IPS-NIHi7 (cell line): Measurements from ENCODE around the gene PADI3.

Source experiments
- DNase-seq: peaks from one replicate; pipeline ENCODE4 v3.0.0; 2012; ENCODE audit warnings: mixed read lengths; ENCODE audit errors: extremely low spot score

The PADI3 gene

DNA sequence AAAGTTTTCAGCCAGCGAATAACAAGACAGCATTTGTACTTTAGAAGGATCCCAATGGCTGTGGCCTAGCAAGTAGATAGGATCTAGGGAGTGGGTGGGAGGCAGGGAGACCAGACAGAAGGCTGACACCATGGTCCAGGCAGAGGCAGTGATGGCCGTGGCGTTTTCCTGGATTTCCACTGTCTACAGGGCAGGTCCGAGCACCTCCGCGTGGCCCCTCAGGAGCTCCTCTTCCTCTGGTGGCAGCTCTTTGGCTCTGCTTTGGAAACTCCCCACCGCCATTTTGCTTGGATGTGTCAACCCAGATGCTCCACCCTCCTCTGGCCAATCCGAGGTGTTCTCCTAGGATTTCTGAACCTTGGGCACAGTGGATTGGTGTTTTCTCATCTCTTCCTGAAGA is 84.2 kb downstream of the PADI3 start:
- DNase-seq = no peak
